WI38 (cell line): Measurements from ENCODE around the gene IFNL1.

Source experiments
- H3K4me3 ChIP-seq: 2 replicates; pipeline ENCODE4 v1.5.1; 2011; ENCODE audit warnings: low read depth, mild to moderate bottlenecking, control low read depth, low read length
- TF ChIP-seq, protein P1 (sequence below): IDR thresholded peaks from 2 replicates; pipeline ENCODE4 v1.5.1; 2012; ENCODE audit warnings: low read depth, mild to moderate bottlenecking, control low read depth, low read length

The IFNL1 gene

DNA sequence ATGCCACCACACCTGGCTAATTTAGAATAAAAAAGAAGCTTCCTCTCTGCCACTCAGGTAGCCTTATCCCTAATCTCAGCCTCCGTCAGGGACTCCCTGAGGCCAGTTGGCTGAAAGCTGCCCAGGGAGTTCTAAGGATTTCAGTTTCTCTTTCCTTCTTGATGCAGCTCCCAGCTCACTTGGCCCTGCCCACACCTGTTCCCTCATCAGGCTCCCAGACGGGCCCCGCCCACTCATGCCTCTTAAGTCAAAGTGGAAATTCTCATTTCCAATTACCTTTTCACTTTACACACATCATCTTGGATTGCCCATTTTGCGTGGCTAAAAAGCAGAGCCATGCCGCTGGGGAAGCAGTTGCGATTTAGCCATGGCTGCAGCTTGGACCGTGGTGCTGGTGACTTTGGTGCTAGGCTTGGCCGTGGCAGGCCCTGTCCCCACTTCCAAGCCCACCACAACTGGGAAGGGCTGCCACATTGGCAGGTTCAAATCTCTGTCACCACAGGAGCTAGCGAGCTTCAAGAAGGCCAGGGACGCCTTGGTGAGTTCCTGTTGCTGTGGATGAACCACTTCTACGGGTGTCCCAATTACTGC is at the start of gene IFNL1:
IFNL1 (plus strand) TSS at position 353 of the 591 bp plus-strand sequence; CDS start at position 368, 15 bp downstream.
- TF ChIP-seq, protein P1, sequence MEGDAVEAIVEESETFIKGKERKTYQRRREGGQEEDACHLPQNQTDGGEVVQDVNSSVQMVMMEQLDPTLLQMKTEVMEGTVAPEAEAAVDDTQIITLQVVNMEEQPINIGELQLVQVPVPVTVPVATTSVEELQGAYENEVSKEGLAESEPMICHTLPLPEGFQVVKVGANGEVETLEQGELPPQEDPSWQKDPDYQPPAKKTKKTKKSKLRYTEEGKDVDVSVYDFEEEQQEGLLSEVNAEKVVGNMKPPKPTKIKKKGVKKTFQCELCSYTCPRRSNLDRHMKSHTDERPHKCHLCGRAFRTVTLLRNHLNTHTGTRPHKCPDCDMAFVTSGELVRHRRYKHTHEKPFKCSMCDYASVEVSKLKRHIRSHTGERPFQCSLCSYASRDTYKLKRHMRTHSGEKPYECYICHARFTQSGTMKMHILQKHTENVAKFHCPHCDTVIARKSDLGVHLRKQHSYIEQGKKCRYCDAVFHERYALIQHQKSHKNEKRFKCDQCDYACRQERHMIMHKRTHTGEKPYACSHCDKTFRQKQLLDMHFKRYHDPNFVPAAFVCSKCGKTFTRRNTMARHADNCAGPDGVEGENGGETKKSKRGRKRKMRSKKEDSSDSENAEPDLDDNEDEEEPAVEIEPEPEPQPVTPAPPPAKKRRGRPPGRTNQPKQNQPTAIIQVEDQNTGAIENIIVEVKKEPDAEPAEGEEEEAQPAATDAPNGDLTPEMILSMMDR: no peak
- no peak within 1 kb of the TSS for H3K4me3 ChIP-seq

DNA sequence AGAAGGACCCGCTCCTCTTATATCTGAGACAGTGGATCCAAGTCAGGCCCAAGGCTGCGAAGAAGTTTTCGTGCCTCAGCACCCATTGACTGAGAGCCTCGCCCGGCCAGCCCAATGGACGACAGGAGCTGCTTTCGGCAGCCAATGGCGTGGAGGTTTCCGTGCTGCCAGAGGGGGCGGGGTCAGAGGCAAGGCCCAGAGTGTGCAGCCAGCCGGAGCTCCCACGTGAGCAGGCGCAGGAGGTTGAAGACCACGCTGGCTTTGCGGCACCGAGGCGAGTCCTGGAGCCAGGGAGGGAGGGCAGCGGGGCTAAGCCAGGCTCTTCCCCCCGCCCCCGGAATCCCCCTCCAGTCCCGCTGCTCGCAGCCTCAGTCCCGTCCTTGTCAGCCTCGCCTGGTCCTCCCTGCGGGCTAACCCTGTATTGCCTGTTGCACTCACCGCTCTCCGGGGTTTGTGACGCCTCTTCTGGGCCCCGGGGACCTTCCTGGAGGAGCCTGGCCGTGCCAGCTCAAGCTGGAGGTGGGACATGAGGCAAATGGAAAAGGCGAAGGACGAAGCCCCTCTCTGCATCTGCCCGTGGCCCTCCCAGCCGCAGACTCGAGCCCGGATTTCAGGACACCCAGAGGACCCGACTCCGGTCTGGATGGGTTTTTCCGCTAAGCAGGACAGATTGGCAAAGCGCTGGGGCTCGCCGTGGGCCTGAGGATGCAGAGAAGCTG is 49.1 kb upstream of the IFNL1 start:
- TF ChIP-seq, protein P1: no peak
- H3K4me3 ChIP-seq: no peak overlapping the region

DNA sequence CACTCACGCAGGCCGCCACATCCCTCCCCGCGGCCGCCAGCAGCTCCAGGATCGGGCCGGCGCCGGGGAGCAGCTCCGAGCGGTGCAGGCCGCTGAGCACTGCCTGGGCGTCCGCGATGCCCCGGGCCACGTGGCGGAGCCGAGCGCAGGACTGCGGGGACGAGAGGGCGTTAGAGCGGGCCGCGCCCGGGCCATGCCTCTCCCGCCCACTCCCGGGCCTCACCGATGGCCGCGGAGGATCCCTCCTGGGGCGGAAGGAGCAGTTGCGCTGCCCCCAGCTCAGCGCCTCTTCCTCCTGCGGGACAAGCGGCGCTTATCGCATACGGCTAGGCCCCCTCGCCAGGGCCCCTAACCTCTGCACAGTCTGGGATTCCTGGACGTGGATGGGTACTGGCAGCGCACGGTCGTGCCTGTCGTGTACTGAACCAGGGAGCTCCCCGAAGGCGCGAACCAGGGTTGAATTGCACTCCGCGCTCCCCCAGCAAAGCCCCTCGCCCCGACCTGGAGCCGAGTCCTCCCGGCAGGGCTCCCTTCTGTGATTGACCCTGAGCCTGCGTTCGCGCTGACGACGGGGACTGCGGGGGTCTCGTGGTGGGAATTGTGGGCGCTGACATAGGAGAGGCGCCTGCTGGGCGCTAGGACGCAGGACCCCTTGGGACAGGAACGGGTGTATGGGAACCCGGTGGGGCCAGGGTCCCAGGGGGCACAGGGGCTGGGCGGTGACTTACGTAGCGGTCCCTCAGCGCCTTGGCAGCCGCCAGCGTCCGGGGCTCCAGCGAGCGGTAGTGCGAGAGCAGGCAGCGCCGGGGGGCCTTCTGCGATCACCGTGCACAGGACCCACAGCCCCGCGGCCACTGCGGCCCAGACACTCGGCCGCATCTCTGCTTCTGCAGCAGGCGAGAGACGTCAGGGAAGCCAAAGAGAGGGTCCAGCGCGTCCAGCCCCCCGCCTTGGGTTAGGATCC is 48.2 kb upstream of the IFNL1 start:
- H3K4me3 ChIP-seq: no peak overlapping the region
- TF ChIP-seq, protein P1: no peak

DNA sequence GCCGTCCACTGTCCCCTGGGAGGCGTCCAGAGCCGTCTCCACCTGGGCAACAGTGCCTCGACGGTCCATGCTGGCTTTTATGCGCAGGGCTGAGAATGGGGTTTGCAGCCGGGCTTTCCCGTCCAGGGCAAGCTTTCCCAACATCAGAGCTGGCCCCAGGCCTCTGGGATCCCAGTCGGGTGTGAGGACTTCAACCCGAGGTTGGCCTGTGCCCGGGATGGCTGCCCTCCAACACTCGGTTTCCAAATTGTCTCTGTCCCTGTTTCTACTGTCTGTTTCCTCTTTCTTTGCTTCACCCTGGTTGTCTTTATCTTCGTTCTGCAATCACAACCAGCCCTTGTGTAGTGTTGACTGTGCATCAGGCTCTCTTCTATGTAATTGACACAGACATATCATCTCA is 47.4 kb upstream of the IFNL1 start, which contains the start of gene IFNL4:
IFNL4 (minus strand) TSS at position 51 of the 400 bp plus-strand sequence.
- H3K4me3 ChIP-seq: no peak within 1 kb of the TSS
- TF ChIP-seq, protein P1: no peak

DNA sequence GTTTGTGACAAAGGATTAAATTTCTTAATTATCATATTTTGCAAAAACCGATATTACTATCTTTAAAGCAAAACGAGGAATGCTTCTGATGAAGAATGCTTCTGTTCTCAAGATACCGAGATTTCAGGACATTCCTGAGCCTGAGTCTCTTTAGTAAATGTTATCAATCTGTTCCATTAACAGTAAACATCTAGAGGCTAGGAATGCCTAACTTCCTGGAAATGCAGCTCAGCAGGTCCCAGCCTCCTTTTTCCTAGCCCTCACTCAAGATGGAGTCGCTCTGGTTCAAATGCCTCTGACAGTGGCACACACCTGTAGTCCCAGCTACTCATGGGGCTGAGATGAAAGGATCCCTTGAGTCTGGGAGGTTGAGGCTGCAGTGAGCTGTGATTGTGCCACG is 45.1 kb upstream of the IFNL1 start:
- no peak overlapping the region for H3K4me3 ChIP-seq
- TF ChIP-seq, protein P1: no peak

DNA sequence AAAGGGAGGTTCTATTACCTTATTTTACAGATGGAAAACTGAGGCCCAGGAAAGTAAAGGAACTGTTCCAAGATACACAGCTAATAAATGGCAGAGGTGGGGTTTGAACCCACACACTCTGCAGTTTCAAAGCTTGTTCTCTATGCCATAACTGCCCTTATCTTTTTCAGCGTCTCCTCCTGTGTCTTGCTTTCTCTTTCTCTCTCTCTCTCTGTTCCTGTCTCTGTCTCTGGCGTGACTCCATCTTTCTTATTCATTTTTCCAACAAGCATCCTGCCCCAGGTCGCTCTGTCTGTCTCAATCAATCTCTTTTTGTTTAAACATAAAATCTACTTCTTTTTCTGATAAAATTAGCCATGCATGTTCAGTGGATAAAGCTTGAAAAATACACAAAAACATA is 44.4 kb upstream of the IFNL1 start:
- no peak overlapping the region for H3K4me3 ChIP-seq
- TF ChIP-seq, protein P1: no peak
